Measurements from ENCODE around the gene OBSCN. TPM values are rescaled to one million over a fixed set of nuclear protein-coding genes. Genes with fewer than 3 reads are reported as not detected.

OBSCN gene
- total and polyA plus RNA-seq, 2 donors (not counting 3 experiments of a cell fraction or from before 2014, with no cell fraction given): 1.5 to 2.9 TPM

DNA sequence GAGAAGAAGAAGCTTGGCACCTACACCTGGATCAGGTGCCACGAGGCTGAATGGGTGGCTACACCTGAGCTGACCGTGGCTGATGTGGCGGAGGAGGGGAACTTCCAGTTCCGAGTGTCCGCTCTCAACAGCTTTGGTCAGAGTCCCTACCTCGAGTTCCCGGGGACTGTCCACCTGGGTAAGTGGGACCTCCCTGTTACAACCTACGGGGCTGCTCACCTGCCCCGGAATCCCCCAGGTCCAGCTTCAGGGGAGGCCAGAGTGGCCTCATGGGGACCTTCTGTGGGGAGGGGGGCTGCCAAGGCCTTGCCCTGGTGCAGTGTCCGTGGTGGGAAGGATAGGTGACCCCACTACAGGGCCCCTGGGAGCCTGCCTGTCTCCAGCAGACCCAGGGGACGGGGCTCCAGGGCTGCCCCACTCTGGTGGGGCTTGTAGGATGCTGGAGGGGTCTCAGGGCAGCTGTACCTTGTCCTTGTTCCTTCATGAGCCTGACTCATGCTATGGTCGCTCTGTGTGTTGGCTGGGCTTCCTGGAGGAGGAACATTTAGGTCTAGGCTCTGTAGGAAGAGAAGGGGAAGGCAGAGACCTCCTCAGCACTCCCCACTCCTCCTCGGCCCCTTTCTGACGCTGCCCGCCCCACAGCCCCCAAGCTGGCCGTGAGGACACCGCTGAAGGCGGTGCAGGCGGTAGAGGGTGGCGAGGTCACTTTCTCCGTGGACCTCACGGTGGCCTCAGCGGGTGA is 7.2 kb downstream of the OBSCN start:
- Histone ChIP-seq H3K4me3 (replicated peaks in 1 of 3; ENCODE audit: insufficient read depth in 1 of 3, low read depth in 1 of 3, low read length in 3 of 3) (no peak overlapping the region), H3K9me1 (replicated peaks; ENCODE audit: control insufficient read depth, extremely low read depth, insufficient read depth, low read length) (no peaks in the 10 kb centered on the region), H4K20me1 (replicated peaks; ENCODE audit: control insufficient read depth, extremely low read depth, insufficient read depth, low read length) (no peaks in the 10 kb centered on the region), H2AFZ (ENCODE audit: low read depth, low read length) (no peak overlapping the region), H3K9me3 (replicated peaks; ENCODE audit: control insufficient read depth, insufficient read depth, low read length) (no peaks in the 10 kb centered on the region), H3K27ac (ENCODE audit: insufficient read depth, low read depth, low read length) (no peak overlapping the region), H3K27me3 (ENCODE audit: control insufficient read depth in 2 of 2, insufficient read depth in 2 of 2, low read length in 2 of 2) (peaks cover 4 to 16% of the 10 kb centered on the region in 2 experiments), H3K36me3 (ENCODE audit: control insufficient read depth in 2 of 2, extremely low read depth in 1 of 2, insufficient read depth in 2 of 2, low read length in 2 of 2) (no peaks in the 10 kb centered on the region), H3K4me1 (ENCODE audit: control insufficient read depth, extremely low read depth, insufficient read depth, low read length) (no peaks in the 10 kb centered on the region), H3K79me2 (ENCODE audit: control insufficient read depth, insufficient read depth, low read length) (no peaks in the 10 kb centered on the region), H3K4me2 (ENCODE audit: insufficient read depth, low read length) (no peak overlapping the region), H3K9ac (replicated peaks; ENCODE audit: extremely low read depth, insufficient read depth, low read length) (no peak overlapping the region)
- FAIRE-seq (no peak), DNase-seq (ENCODE audit: low read depth, low spot score) (no peak)
- TF ChIP-seq, protein P1, sequence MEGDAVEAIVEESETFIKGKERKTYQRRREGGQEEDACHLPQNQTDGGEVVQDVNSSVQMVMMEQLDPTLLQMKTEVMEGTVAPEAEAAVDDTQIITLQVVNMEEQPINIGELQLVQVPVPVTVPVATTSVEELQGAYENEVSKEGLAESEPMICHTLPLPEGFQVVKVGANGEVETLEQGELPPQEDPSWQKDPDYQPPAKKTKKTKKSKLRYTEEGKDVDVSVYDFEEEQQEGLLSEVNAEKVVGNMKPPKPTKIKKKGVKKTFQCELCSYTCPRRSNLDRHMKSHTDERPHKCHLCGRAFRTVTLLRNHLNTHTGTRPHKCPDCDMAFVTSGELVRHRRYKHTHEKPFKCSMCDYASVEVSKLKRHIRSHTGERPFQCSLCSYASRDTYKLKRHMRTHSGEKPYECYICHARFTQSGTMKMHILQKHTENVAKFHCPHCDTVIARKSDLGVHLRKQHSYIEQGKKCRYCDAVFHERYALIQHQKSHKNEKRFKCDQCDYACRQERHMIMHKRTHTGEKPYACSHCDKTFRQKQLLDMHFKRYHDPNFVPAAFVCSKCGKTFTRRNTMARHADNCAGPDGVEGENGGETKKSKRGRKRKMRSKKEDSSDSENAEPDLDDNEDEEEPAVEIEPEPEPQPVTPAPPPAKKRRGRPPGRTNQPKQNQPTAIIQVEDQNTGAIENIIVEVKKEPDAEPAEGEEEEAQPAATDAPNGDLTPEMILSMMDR (IDR thresholded peaks at IDR 0.05; ENCODE audit: extremely low read depth in 1 of 2, insufficient read depth in 1 of 2, low read depth in 1 of 2, low read length in 2 of 2): no peak
- TF ChIP-seq JUN (IDR thresholded peaks at IDR 0.05; ENCODE audit: borderline replicate concordance, insufficient read depth, insufficient read length, low read depth): no peak
- TF ChIP-seq, protein P2, sequence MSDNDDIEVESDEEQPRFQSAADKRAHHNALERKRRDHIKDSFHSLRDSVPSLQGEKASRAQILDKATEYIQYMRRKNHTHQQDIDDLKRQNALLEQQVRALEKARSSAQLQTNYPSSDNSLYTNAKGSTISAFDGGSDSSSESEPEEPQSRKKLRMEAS (IDR thresholded peaks at IDR 0.05; ENCODE audit: insufficient read depth, insufficient read length): no peak
- TF ChIP-seq MYC (IDR thresholded peaks at IDR 0.05; ENCODE audit: low read depth, low read length): no peak
- intact Hi-C loops (cut with micrococcal nuclease): loop anchor here (10.0 kb wide), 1 partner anchor 220 kb away; no protein-coding TSS in a partner anchor
- CTCF ChIA-PET: interaction anchor here (1.0 to 2.2 kb wide), 3 partner anchors 10 to 299 kb away, joined by 3 to 9 read pairs (median 3); no protein-coding TSS in a partner anchor
- POLR2A ChIA-PET: no interaction called here
- BruUV-seq (replicated peaks): no TSS peak
- dilution Hi-C loops (cut with MboI; ENCODE audit: extremely low pct_ligation_motif_present, low sequenced_read_pairs): no loop called here
